Measurements from ENCODE around the gene CCDC200.
"Not testable (repeated sequence)": the region's sequence is repeated elsewhere in the genome, so short reads cannot be mapped to it uniquely, and the experiment has no call there.

DNA sequence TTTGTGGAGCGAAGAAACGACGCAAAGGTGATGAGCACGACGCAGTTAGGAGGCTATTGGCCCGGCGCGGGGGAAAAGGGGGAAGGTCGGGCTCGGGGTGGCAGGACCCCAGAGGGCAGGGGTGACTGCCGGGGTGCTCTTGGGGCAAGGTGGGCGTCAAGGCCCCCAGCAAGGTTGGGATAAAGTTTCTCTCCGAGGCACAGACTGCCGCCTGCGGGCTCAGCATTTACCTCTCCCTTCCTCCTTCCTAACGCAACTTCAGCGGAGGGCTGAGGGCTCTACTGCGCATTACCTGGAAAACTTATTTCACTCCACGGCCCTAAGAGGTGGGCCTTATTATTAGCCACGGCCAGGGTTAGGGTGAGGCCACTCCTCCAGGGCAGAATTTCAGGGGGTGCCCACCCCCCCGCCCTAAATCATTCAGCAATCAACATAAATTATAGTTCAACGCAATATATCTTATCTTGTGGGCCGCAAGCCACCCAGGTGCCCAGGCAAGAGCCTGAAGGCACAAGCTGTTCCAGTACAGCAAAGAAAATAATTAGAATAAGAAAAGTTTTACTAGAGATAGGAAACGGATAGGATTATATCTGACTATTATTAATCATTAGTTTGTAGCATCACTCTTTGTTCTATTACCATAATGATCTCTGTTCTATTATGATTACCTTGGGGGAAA lies 3.7 kb upstream of the CCDC200 start:
- not testable (repeated sequence) for TF ChIP-seq POLR2AphosphoS5 (IDR thresholded peaks at IDR 0.05; ENCODE audit: low read depth); GABPA (IDR thresholded peaks at IDR 0.05; ENCODE audit: low read depth); CTCF (IDR thresholded peaks at IDR 0.05; ENCODE audit: insufficient read depth, low read length); SPI1 (IDR thresholded peaks at IDR 0.05; ENCODE audit: borderline replicate concordance, low read depth)

Measured in HL-60 (cell line).